Measurements from ENCODE around the gene IRF8. TPM values are rescaled to one million over a fixed set of nuclear protein-coding genes. Genes with fewer than 3 reads are reported as not detected.

IRF8 gene
- total RNA-seq, 2 donors from 2014 or later: 1.8 to 21.2 TPM

DNA sequence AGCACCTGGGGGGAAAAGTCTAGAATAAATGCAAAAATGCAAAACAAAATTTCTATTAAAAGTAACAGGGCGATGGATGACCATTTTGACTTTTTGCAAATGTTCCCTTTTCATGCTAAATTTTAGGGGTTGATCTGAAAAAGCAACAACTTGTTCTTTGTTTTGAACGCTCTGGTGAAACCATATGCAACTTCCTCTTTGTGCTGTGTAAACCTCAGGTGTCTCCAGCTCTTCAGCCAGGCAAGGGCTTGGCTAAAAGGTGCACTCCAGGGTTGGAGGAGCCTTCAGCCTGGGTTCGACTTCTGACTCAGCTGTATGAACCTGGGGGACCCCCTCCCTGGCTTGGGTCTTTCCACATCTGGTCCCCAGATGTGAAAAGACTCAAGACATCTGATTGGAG lies 9.5 kb downstream of the IRF8 start:
- Histone ChIP-seq H3K9me3 (no peaks in the 10 kb centered on the region), H3K4me3 (no peak overlapping the region), H3K4me1 (replicated peaks) (no peaks in the 10 kb centered on the region), H3K27me3 (replicated peaks; ENCODE audit: insufficient read depth) (no peaks in the 10 kb centered on the region), H3K36me3 (no peaks in the 10 kb centered on the region), H3K27ac (no peak overlapping the region)
- DNase-seq (ENCODE audit: low spot score): no peak
- 82% methylated on average over 3 of the region's 3 CpGs for WGBS
- TF ChIP-seq, protein P1, sequence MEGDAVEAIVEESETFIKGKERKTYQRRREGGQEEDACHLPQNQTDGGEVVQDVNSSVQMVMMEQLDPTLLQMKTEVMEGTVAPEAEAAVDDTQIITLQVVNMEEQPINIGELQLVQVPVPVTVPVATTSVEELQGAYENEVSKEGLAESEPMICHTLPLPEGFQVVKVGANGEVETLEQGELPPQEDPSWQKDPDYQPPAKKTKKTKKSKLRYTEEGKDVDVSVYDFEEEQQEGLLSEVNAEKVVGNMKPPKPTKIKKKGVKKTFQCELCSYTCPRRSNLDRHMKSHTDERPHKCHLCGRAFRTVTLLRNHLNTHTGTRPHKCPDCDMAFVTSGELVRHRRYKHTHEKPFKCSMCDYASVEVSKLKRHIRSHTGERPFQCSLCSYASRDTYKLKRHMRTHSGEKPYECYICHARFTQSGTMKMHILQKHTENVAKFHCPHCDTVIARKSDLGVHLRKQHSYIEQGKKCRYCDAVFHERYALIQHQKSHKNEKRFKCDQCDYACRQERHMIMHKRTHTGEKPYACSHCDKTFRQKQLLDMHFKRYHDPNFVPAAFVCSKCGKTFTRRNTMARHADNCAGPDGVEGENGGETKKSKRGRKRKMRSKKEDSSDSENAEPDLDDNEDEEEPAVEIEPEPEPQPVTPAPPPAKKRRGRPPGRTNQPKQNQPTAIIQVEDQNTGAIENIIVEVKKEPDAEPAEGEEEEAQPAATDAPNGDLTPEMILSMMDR (IDR thresholded peaks at IDR 0.05): no peak
- TF ChIP-seq POLR2AphosphoS5 (IDR thresholded peaks at IDR 0.05) (no peak), POLR2A (IDR thresholded peaks at IDR 0.05) (no peak)
- intact Hi-C loops (cut with DNase I): no loop called here

DNA sequence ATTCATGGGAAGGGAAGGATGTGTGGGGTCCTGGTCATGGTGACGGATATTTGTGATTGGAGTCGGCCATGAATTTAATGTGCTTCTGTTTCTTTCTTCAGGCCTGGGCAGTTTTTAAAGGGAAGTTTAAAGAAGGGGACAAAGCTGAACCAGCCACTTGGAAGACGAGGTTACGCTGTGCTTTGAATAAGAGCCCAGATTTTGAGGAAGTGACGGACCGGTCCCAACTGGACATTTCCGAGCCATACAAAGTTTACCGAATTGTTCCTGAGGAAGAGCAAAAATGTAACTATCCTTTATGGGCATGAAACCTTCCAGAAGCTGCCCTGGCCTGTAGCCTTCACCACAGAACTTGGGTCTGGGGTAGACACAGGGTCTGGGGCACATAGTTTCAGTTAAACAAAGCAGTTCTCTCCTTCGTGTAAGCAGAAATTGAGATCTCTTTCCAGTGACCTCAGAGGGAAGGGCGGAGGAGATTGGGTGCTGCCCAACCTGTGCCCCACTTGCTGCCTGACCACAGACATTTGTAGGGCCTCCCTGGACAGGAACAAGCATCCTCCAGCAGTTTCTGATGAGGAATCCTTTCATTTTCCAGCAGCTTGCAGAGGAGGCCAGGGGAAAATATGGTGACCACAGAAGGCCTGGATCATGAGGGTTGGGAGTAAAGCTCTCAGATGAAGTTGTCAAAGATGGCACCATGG lies 10.1 kb downstream of the IRF8 start:
- WGBS: 88% methylated on average over 10 of the region's 10 CpGs
- no peak overlapping the region for H3K27ac ChIP-seq

DNA sequence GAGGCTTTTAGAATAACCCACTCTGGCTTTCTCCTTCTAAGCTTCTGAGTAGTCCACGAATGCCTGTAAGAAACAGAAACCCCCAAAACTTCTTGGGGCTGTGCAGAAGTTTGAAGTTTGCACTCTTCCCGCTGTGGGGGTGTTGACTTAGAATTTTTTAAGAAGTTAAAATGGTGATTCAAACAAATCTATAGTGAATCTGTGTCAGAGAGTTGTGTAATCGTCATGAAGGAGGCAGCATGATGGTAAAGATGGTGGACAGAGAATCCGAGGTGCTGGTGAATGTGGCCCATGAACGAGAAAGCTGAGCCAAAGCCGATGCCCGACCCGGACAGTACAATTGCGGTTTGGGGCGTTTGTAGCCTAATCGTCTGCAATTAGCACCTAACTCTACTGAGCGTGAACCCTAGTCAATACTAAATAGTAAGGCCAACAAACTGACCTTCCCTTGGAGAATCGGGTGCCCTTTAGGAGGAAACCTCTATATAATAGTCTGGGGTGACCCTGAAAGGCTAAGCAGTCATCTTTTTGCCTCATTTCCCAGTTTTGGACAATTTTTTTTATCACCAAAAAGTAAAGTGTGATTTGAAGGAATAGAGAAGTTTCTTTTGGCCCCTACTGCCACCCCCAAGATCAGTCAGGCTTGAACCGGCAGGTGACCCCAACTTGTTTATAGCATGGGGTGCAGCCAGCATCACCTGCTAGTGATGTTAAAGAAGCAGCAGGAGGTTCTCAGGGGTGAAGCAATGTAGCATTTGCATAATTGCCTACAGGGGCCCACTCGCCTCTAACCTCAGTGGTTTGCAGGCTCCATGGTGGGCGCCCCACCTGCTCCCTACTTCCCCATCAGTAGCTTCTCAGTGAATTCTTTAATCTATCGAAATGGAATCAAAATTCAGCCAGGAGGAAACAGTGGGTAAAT lies 11.2 kb downstream of the IRF8 start:
- no peaks in the 10 kb centered on the region for H3K36me3 ChIP-seq

More for the DNA sequence above, 10.1 kb downstream of the IRF8 start:
- H3K9me3 ChIP-seq: no peaks in the 10 kb centered on the region
- no peak for DNase-seq (ENCODE audit: low spot score)
- no peaks in the 10 kb centered on the region for H3K4me1 ChIP-seq (replicated peaks)
- intact Hi-C loops (cut with DNase I): no loop called here
- no peak overlapping the region for H3K4me3 ChIP-seq
- no peaks in the 10 kb centered on the region for H3K36me3 ChIP-seq
- no peak for TF ChIP-seq POLR2AphosphoS5 (IDR thresholded peaks at IDR 0.05)
- no peak for TF ChIP-seq POLR2A (IDR thresholded peaks at IDR 0.05)
- TF ChIP-seq, protein P1 (IDR thresholded peaks at IDR 0.05): no peak
- no peaks in the 10 kb centered on the region for H3K27me3 ChIP-seq (replicated peaks; ENCODE audit: insufficient read depth)

DNA sequence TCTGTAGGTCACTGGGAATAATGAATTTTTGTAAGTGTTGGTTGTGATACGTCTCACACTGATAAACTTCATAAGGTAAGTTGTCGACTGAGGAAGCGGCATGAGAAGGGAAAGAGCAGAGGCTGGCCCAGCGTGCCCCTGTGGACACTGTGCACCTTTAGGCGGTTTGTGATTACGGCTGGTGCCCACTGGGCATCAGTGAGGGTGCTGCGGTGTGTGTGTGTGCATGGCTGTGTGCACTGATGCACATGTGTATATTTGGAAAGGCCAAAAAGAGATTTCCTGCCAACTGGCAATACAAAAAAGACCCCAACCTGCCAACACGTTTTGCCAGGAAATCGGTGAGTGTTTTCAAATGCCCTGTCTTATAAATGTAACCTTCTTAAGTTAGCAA lies 11.9 kb downstream of the IRF8 start:
- WGBS: 82% methylated on average over 9 of the region's 9 CpGs
- intact Hi-C loops (cut with DNase I): no loop called here
- Histone ChIP-seq H3K27me3 (replicated peaks; ENCODE audit: insufficient read depth) (no peaks in the 10 kb centered on the region), H3K9me3 (no peaks in the 10 kb centered on the region), H3K27ac (no peak overlapping the region), H3K36me3 (no peaks in the 10 kb centered on the region), H3K4me1 (replicated peaks) (no peaks in the 10 kb centered on the region), H3K4me3 (no peak overlapping the region)
- DNase-seq (ENCODE audit: low spot score): no peak
- TF ChIP-seq POLR2AphosphoS5 (IDR thresholded peaks at IDR 0.05) (no peak), POLR2A (IDR thresholded peaks at IDR 0.05) (no peak)
- TF ChIP-seq, protein P1 (IDR thresholded peaks at IDR 0.05): no peak

More for the DNA sequence above, 11.2 kb downstream of the IRF8 start:
- no peak overlapping the region for H3K27ac ChIP-seq
- no peaks in the 10 kb centered on the region for H3K27me3 ChIP-seq (replicated peaks; ENCODE audit: insufficient read depth)
- no peaks in the 10 kb centered on the region for H3K9me3 ChIP-seq
- no peak for DNase-seq (ENCODE audit: low spot score)
- no peaks in the 10 kb centered on the region for H3K4me1 ChIP-seq (replicated peaks)
- TF ChIP-seq, protein P1 (IDR thresholded peaks at IDR 0.05): no peak
- TF ChIP-seq POLR2A (IDR thresholded peaks at IDR 0.05) (no peak), POLR2AphosphoS5 (IDR thresholded peaks at IDR 0.05) (no peak)
- intact Hi-C loops (cut with DNase I): no loop called here
- no peak overlapping the region for H3K4me3 ChIP-seq
- 95% methylated on average over 17 of the region's 17 CpGs for WGBS
